Osteocyte (in vitro differentiated cells): ENCODE measurements around the gene DGUOK. TPM values are rescaled to one million over a fixed set of nuclear protein-coding genes. Genes with fewer than 3 reads are reported as not detected.

ENCODE experiments used
- DNase-seq: peaks from one replicate; pipeline ENCODE4 v3.0.0; 2021; ENCODE audit warnings: mixed read lengths; ENCODE audit not compliant: unreplicated experiment; ENCODE audit errors: extremely low spot score
- H3K27ac Mint-ChIP-seq: one replicate; pipeline ENCODE4 v1.8.0; 2021; ENCODE audit warnings: mild to moderate bottlenecking, mixed read lengths; ENCODE audit not compliant: unreplicated experiment
- H3K27me3 Mint-ChIP-seq: one replicate; pipeline ENCODE4 v1.8.0; 2021; ENCODE audit warnings: mixed read lengths; ENCODE audit not compliant: unreplicated experiment
- H3K36me3 Mint-ChIP-seq: one replicate; pipeline ENCODE4 v1.8.0; 2021; ENCODE audit warnings: mixed read lengths; ENCODE audit not compliant: unreplicated experiment
- H3K4me1 Mint-ChIP-seq: one replicate; pipeline ENCODE4 v1.8.0; 2021; ENCODE audit warnings: mixed read lengths; ENCODE audit not compliant: unreplicated experiment
- H3K4me3 Mint-ChIP-seq: one replicate; pipeline ENCODE4 v1.8.0; 2021; ENCODE audit warnings: mild to moderate bottlenecking, moderate library complexity, mixed read lengths; ENCODE audit not compliant: unreplicated experiment
- H3K9me3 Mint-ChIP-seq: one replicate; pipeline ENCODE4 v1.8.0; 2021; ENCODE audit warnings: mixed read lengths; ENCODE audit not compliant: unreplicated experiment
- total RNA-seq: library from RNA; stranded (reverse); gene quantifications from 2 replicates; pipeline ENCODE4 v1.2.1, GENCODE V29; 2021
- TF ChIP-seq, protein P1 (sequence below): fragments of 200-600 bp; sonication (generic); IDR thresholded peaks from 2 replicates; pipeline ENCODE4 v1.5.0; 2021; ENCODE audit warnings: antibody characterized with exemption, mild to moderate bottlenecking, moderate library complexity

Gene DGUOK
- total RNA-seq, 1 donor from 2014 or later, result 63.9 TPM

DNA sequence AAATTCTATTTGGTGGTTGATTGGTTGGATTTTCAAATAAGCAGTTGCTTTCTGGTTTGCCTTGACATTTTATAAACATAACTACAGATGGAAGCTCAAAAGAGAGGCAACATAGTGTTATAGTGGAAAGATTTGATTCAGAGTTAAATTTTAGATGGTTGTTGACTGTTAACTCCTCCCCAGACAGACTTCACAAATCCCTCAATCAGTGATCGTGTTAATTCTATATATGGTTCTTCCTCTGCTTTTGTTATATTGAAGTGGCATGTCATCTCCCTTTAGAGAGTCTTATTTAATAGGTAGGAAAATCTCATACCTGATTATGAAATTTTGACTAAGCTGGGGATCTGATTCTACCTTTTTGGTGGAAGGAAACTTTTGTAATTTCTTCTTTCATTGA is 19.5 kb downstream of the DGUOK start:
- no peak overlapping the region for H3K4me3 Mint-ChIP-seq
- TF ChIP-seq, protein P1, sequence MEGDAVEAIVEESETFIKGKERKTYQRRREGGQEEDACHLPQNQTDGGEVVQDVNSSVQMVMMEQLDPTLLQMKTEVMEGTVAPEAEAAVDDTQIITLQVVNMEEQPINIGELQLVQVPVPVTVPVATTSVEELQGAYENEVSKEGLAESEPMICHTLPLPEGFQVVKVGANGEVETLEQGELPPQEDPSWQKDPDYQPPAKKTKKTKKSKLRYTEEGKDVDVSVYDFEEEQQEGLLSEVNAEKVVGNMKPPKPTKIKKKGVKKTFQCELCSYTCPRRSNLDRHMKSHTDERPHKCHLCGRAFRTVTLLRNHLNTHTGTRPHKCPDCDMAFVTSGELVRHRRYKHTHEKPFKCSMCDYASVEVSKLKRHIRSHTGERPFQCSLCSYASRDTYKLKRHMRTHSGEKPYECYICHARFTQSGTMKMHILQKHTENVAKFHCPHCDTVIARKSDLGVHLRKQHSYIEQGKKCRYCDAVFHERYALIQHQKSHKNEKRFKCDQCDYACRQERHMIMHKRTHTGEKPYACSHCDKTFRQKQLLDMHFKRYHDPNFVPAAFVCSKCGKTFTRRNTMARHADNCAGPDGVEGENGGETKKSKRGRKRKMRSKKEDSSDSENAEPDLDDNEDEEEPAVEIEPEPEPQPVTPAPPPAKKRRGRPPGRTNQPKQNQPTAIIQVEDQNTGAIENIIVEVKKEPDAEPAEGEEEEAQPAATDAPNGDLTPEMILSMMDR, result no peak
- DNase-seq, result no peak
- no peaks in the 10 kb centered on the region for H3K4me1 Mint-ChIP-seq
- H3K27me3 Mint-ChIP-seq, result no peaks in the 10 kb centered on the region
- no peak overlapping the region for H3K27ac Mint-ChIP-seq
- H3K36me3 Mint-ChIP-seq, result peaks cover 39% of the 10 kb centered on the region
- H3K9me3 Mint-ChIP-seq, result no peaks in the 10 kb centered on the region

DNA sequence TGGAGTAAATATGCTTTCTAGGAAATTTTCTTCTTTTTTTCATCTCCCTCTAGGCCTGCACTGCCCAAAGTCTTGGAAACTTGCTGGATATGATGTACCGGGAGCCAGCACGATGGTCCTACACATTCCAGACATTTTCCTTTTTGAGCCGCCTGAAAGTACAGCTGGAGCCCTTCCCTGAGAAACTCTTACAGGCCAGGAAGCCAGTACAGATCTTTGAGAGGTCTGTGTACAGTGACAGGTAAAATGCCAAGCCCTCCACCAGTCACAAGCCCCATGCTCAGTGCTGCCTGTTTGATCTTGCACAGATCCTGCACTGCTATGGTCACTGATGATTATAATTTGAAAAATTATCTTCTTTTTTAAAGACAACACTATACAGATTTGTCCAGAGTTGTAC is 20.0 kb downstream of the DGUOK start:
- no peak for DNase-seq
- TF ChIP-seq, protein P1, result no peak
- H3K27ac Mint-ChIP-seq, result no peak overlapping the region
- H3K4me1 Mint-ChIP-seq, result no peaks in the 10 kb centered on the region
- H3K4me3 Mint-ChIP-seq, result no peak overlapping the region
- no peaks in the 10 kb centered on the region for H3K9me3 Mint-ChIP-seq
- H3K36me3 Mint-ChIP-seq, result peaks cover 41% of the 10 kb centered on the region
- H3K27me3 Mint-ChIP-seq, result no peaks in the 10 kb centered on the region

DNA sequence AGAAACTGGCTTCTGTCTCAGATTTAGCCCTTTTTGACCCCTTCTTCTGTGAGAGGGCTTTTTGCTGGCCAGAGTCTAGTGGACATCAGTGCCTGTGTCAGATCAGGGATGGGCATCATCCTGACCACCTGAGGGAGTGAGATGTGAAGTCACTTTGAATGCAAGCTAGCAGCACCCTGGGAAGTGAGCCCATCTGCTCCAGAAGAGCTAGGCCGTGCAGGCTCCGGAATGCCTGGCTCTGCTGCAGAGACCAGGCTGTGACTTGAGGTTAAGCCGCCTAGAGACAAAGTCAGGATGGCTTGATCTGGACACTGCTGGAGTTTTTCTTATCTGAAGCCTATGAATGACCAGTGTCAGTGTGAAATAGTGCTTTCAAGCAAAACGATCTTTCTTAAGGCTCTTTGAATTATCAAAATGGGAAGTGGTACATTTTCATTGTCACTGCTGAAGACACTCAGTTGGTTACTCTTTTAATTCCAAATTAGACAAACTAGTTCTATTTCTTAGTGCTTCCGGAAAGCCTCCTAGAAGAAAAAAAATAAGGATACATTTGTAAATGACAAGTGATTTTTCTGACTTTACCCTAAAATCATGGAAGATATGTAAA is 20.8 kb downstream of the DGUOK start:
- H3K27ac Mint-ChIP-seq, result no peak overlapping the region
- peaks cover 2% of the 10 kb centered on the region for H3K4me1 Mint-ChIP-seq
- no peaks in the 10 kb centered on the region for H3K27me3 Mint-ChIP-seq
- no peak overlapping the region for H3K4me3 Mint-ChIP-seq
- TF ChIP-seq, protein P1, result no peak
- H3K36me3 Mint-ChIP-seq, result peaks cover 49% of the 10 kb centered on the region
- DNase-seq, result no peak
- no peaks in the 10 kb centered on the region for H3K9me3 Mint-ChIP-seq

DNA sequence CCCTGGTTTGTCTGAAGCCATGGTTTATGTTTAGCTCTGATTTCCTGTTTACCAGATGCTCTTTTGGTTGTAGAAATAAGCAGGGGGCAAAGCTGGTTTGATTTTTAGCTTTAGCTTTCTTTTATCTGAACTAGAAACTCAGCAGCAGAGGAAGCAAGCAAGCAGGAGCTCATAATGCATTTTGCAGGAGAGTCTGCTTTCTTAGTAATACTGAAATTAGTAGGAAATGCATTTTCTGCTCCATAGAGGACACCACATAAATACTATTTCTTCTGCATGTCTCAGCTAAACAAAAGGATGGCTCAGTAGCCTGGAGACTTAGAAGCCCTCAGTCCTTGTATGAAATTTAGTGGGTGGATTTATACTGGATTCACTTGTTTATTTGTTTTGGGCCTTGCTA is 23.1 kb downstream of the DGUOK start:
- Mint-ChIP-seq H3K4me1 (peaks cover 2% of the 10 kb centered on the region), H3K9me3 (no peaks in the 10 kb centered on the region), H3K27ac (no peak overlapping the region), H3K36me3 (peaks cover 54% of the 10 kb centered on the region), H3K27me3 (no peaks in the 10 kb centered on the region), H3K4me3 (no peak overlapping the region)
- DNase-seq, result no peak
- TF ChIP-seq, protein P1, result no peak

DNA sequence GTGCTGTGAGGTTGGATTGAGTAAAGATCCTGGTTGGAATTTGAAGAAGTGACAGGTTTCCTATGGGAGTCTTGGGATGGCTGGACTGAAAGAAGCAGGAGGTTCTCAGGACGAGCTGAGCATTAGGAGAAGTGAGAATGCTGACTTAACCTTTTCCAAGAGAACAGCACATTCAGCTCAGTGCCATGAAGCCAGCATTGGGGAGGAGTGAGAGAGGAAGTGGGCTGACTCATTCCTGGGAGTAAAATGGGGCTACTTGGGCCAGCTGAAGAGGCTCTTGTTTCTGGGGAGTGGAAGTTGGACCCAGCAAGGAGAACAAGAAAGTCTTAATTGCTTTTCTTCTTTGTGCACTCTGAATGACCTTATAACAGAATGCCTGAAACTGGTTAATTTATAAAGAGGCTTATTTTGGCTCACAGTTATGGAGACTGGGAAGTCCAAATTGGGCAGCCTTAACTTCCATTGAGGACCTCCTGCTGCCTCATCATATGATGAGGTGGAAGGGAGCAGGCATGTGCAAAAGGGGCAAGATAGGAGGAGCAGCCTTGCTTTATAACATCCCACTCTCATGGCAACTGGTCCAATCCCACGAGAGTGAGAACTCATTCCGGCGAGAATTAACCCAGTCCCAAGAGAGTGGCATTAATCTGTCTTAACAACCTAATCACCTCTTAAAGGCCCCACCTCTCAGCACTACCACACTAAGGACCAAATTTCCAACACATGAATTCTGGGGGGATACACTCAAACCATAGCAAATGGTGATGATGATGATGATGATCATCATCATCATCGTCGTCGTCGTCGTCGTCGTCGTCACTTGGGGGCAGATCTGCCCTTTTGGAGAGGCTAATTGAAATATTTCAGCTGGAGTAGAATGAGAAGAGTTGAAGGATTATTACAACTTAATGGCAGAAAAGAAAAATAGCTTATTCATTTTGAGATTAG is 26.1 kb downstream of the DGUOK start:
- Mint-ChIP-seq H3K4me3 (no peak overlapping the region), H3K27me3 (no peaks in the 10 kb centered on the region), H3K27ac (no peak overlapping the region), H3K36me3 (peaks cover 64% of the 10 kb centered on the region), H3K9me3 (no peaks in the 10 kb centered on the region), H3K4me1 (peaks cover 2% of the 10 kb centered on the region)
- DNase-seq, result no peak
- TF ChIP-seq, protein P1, result no peak
